ENCODE data around the gene CROCC. TPM values are rescaled to one million over a fixed set of nuclear protein-coding genes. Genes with fewer than 3 reads are reported as not detected.
A peak's percentile ranks its signal among the peaks of the same experiment; 100 is the strongest.
"Not testable (repeated sequence)": the region's sequence is repeated elsewhere in the genome, so short reads cannot be mapped to it uniquely, and the experiment has no call there.

Gene CROCC, protein sequence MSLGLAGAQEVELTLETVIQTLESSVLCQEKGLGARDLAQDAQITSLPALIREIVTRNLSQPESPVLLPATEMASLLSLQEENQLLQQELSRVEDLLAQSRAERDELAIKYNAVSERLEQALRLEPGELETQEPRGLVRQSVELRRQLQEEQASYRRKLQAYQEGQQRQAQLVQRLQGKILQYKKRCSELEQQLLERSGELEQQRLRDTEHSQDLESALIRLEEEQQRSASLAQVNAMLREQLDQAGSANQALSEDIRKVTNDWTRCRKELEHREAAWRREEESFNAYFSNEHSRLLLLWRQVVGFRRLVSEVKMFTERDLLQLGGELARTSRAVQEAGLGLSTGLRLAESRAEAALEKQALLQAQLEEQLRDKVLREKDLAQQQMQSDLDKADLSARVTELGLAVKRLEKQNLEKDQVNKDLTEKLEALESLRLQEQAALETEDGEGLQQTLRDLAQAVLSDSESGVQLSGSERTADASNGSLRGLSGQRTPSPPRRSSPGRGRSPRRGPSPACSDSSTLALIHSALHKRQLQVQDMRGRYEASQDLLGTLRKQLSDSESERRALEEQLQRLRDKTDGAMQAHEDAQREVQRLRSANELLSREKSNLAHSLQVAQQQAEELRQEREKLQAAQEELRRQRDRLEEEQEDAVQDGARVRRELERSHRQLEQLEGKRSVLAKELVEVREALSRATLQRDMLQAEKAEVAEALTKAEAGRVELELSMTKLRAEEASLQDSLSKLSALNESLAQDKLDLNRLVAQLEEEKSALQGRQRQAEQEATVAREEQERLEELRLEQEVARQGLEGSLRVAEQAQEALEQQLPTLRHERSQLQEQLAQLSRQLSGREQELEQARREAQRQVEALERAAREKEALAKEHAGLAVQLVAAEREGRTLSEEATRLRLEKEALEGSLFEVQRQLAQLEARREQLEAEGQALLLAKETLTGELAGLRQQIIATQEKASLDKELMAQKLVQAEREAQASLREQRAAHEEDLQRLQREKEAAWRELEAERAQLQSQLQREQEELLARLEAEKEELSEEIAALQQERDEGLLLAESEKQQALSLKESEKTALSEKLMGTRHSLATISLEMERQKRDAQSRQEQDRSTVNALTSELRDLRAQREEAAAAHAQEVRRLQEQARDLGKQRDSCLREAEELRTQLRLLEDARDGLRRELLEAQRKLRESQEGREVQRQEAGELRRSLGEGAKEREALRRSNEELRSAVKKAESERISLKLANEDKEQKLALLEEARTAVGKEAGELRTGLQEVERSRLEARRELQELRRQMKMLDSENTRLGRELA (N-terminal part only)
- 3.9 TPM for polyA plus RNA-seq

- no peaks in the 10 kb centered on the region for H3K9me3 Mint-ChIP-seq
These were observed at the start of gene CROCC for GRCh38 chr1:16921391-16922185. TSS of gene CROCC (plus strand) at chr1:16921931. CDS start at chr1:16922019, 88 bp downstream.

GRCh38 chr1:16872152-16873075, 49.3 kb upstream of the CROCC start:
- not testable (repeated sequence) for H3K9me3 Mint-ChIP-seq

More at GRCh38 chr1:16921391-16922185, at the start of gene CROCC:
- Mint-ChIP-seq H3K27ac (no peak within 1 kb of the TSS), H3K27me3 (peaks cover 24% of the 10 kb centered on the region), H3K4me1 (peaks cover 3 to 15% (median 5%) of the 10 kb centered on the region in 3 donors), H3K4me3 (peak within 1 kb of the TSS in 3 of 4 donors; percentile 41 to 84 (median 70)), H3K36me3 (no peaks in the 10 kb centered on the region)

GRCh38 chr1:16873076-16873879, 48.5 kb upstream of the CROCC start:
- H3K27me3 Mint-ChIP-seq, result peaks cover 26% of the 10 kb centered on the region
- H3K4me1 Mint-ChIP-seq, H3K36me3 Mint-ChIP-seq, H3K9me3 Mint-ChIP-seq: not testable (repeated sequence)
- peak overlapping the region; percentile 78 to 94 (median 80) for H3K4me3 Mint-ChIP-seq
- peak overlapping the region in 1 of 3 donors; percentile 68 for H3K27ac Mint-ChIP-seq

More at GRCh38 chr1:16872152-16873075, 49.3 kb upstream of the CROCC start:
- not testable (repeated sequence) for H3K27ac Mint-ChIP-seq, H3K36me3 Mint-ChIP-seq, H3K4me1 Mint-ChIP-seq
- Mint-ChIP-seq H3K4me3 (peak overlapping the region; percentile 74 to 94 (median 81)), H3K27me3 (peaks cover 23% of the 10 kb centered on the region)

GRCh38 chr1:16874968-16875765, 46.6 kb upstream of the CROCC start:
- peak overlapping the region in 1 of 4 donors; percentile 50 for H3K4me3 Mint-ChIP-seq
- not testable (repeated sequence) for H3K27ac Mint-ChIP-seq, H3K9me3 Mint-ChIP-seq, H3K36me3 Mint-ChIP-seq, H3K4me1 Mint-ChIP-seq
- H3K27me3 Mint-ChIP-seq, result peaks cover 28% of the 10 kb centered on the region

GRCh38 chr1:16881742-16882141, 40.0 kb upstream of the CROCC start:
- not testable (repeated sequence) for H3K9me3 Mint-ChIP-seq, H3K4me3 Mint-ChIP-seq, H3K4me1 Mint-ChIP-seq, H3K36me3 Mint-ChIP-seq
- Mint-ChIP-seq H3K27me3 (peaks cover 25% of the 10 kb centered on the region), H3K27ac (peak overlapping the region in 1 of 3 donors; percentile 60)

- Mint-ChIP-seq H3K27ac (no peak overlapping the region), H3K27me3 (peaks cover 24% of the 10 kb centered on the region), H3K9me3 (no peaks in the 10 kb centered on the region), H3K4me1 (peaks cover 0 to 1% (median 1%) of the 10 kb centered on the region in 3 donors), H3K36me3 (peaks cover 2% of the 10 kb centered on the region), H3K4me3 (no peak overlapping the region)
These were observed 38.7 kb upstream of the CROCC start for GRCh38 chr1:16882986-16883385.

DNA sequence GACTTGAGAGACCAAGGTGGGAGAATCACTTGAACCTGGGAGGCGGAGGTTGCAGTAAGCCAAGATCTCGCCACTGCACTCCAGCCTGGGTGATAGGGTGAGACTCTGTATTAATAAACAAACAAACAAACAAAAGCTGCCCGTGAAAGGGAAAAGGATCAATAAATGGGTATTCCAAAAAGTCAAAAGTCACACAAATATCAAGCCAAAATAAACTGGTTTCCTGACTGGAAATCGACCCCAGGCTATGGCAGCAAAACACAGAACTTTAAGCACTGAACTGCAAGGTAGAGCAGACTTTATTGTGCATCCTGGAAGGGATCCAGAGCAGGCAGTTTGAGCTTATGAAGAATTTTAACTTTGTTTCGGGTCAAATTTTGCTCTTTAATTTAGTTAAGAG, 37.2 kb upstream of the CROCC start:
- H3K4me3 Mint-ChIP-seq, H3K27ac Mint-ChIP-seq, H3K36me3 Mint-ChIP-seq, H3K9me3 Mint-ChIP-seq: not testable (repeated sequence)
- H3K4me1 Mint-ChIP-seq, result peaks cover 1 to 14% (median 12%) of the 10 kb centered on the region in 3 donors
- peaks cover 27% of the 10 kb centered on the region for H3K27me3 Mint-ChIP-seq

GRCh38 chr1:16886860-16887605, 34.7 kb upstream of the CROCC start:
- Mint-ChIP-seq H3K4me3 (peak overlapping the region in 2 of 4 donors; percentile 3 to 69), H3K4me1 (peaks cover 1 to 25% (median 19%) of the 10 kb centered on the region in 3 donors), H3K36me3 (peaks cover 2% of the 10 kb centered on the region), H3K9me3 (no peaks in the 10 kb centered on the region), H3K27ac (peak overlapping the region in 2 of 3 donors; percentile 19 to 85), H3K27me3 (peaks cover 15% of the 10 kb centered on the region)

DNA sequence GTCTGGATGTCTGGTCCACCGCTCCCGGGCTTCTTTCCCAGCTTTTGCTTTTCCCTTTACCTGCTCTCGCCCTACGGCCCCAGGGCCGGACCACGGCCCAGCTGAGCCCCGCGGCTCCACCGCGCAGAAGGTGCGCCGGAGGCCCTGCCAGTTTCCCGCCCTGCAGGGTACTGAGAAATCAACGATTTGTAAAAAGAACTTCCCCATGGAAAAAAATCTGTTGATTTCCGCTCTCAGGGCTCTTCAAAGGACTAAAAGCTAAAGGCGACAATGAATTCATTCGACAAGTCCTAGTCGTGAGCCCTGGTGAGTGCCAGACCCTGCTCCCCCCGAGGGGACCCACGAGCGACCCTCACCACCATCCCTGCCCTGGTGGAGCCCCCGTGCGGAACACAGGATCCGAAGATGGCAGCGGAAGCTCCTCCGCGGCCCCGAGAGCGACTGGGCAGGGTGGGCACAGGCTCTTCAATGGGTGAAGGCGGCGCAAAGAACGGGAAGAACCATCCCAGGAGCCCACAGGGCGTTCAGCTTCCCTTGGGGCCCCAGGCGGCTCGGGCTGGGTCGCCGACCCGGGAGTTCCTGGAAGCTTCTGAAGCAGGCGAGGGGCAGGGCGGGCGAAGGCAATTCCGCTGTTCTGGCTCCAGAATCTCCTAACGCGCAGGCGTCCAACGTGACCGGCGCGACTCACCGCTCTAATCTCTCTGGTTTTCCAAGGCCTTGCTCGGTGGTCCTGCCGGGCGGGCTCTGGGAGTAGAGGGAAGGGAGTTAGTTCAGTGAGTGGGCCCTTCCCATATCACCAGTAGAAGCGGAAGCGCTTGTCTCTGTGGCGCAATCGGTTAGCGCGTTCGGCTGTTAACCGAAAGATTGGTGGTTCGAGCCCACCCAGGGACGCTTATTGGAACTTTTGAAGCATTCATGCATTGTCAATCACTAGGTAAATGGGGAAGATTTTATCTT, 32.6 kb upstream of the CROCC start:
- peak overlapping the region; percentile 94 to 98 (median 94) for H3K4me3 Mint-ChIP-seq
- H3K36me3 Mint-ChIP-seq, result peaks cover 2% of the 10 kb centered on the region
- H3K9me3 Mint-ChIP-seq, result no peaks in the 10 kb centered on the region
- peak overlapping the region; percentile 85 to 99 (median 93) for H3K27ac Mint-ChIP-seq
- H3K4me1 Mint-ChIP-seq, result peaks cover 1 to 25% (median 19%) of the 10 kb centered on the region in 3 donors
- H3K27me3 Mint-ChIP-seq, result peaks cover 10% of the 10 kb centered on the region

DNA sequence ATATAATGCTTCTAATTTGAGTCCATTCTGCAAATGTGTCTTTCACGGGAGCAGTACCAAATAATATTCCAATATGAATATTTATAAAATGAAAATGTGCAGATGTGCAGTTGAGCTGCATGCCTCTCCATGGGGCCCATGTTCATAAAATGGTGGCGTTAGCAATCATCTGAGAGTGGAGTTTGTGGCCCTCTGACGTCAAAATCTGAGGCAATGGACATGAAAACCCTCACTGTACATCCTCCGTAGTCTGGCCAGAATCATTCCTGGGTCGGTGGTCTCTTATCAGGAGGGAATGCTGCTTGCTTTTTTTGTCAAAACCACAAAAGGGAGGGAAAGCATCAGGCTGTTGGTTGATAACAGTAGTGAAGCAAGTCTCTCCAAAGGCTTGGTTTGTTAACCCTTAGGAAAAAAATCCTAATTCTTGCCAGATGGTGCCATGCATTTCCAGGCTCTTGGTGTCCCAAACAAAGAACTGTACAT, 31.2 kb upstream of the CROCC start:
- H3K4me3 Mint-ChIP-seq, result peak overlapping the region in 2 of 4 donors; percentile 94 to 98
- not testable (repeated sequence) for H3K9me3 Mint-ChIP-seq, H3K27me3 Mint-ChIP-seq, H3K36me3 Mint-ChIP-seq
- H3K27ac Mint-ChIP-seq, result peak overlapping the region in 1 of 3 donors; percentile 85
- peaks cover 3 to 25% (median 22%) of the 10 kb centered on the region in 3 donors for H3K4me1 Mint-ChIP-seq

All from IgD-negative memory B cell (primary cell).